Measurements from ENCODE around the gene PRPF19. TPM values are rescaled to one million over a fixed set of nuclear protein-coding genes. Genes with fewer than 3 reads are reported as not detected.
A peak's percentile ranks its signal among the peaks of the same experiment; 100 is the strongest.

Gene PRPF19
- total RNA-seq, 4 donors from 2014 or later: 35.7 to 63.0 (median 57.1) TPM

DNA sequence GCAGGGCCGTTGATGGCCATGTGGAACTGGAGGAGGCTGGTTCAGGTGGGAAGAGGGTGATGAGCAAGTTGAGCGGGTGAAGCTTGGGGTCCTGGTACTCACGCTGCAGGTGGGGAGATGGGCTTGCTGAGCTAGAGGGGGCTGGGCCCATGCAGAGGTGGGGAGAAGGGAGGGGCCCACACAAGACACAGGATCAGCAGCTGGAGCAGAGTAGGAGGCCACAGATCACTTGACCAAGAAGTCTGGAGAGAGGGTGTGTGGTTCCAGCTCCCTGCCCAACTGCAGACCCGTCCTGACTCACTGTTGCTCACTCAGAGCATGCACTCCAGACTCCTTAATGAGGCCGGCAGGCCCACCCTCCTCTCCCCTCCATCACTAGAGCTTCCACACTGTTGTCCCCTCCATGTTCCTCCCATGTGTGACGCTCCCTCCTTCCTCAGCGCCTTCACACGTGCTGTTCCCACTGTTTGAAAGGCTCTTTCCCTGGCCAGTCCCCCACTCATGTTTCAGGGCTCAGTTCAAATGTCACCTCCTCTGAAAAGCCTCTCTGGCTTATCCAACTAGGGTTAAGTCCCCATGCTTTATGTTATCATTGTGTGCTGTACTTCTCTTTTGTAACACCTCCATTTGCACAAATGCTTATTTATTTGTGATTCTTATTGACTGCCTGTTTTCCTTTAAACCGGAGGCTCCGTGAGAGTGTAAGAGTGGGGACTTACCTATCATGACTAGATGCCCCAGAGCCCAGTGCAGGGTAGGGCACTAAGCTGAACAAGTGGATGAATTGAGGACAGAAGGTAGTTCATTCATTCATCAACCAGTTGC, 62.1 kb downstream of the PRPF19 start:
- no peaks in the 10 kb centered on the region for H3K9me3 ChIP-seq
- no peak overlapping the region for H3K27ac ChIP-seq (replicated peaks in 1 of 4)
- no peak for DNase-seq (ENCODE audit: extremely low spot score)
- intact Hi-C loops (cut with DNase I): loop anchor here (5.0 kb wide), 1 partner anchor 283 kb away; no protein-coding TSS in a partner anchor
- H3K4me1 ChIP-seq: peaks cover 40 to 54% (median 47%) of the 10 kb centered on the region in 4 donors
- H3K4me3 ChIP-seq: peak overlapping the region; percentile 68 to 92 (median 81)
- TF ChIP-seq POLR2A (IDR thresholded peaks at IDR 0.05; ENCODE audit: low read depth) (no peak), POLR2AphosphoS5 (IDR thresholded peaks at IDR 0.05) (no peak), EP300 (IDR thresholded peaks at IDR 0.05) (no peak)
- TF ChIP-seq, protein P1, sequence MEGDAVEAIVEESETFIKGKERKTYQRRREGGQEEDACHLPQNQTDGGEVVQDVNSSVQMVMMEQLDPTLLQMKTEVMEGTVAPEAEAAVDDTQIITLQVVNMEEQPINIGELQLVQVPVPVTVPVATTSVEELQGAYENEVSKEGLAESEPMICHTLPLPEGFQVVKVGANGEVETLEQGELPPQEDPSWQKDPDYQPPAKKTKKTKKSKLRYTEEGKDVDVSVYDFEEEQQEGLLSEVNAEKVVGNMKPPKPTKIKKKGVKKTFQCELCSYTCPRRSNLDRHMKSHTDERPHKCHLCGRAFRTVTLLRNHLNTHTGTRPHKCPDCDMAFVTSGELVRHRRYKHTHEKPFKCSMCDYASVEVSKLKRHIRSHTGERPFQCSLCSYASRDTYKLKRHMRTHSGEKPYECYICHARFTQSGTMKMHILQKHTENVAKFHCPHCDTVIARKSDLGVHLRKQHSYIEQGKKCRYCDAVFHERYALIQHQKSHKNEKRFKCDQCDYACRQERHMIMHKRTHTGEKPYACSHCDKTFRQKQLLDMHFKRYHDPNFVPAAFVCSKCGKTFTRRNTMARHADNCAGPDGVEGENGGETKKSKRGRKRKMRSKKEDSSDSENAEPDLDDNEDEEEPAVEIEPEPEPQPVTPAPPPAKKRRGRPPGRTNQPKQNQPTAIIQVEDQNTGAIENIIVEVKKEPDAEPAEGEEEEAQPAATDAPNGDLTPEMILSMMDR (IDR thresholded peaks at IDR 0.05): no peak
- H3K36me3 ChIP-seq: peaks cover 10 to 30% (median 23%) of the 10 kb centered on the region in 4 donors
- H3K27me3 ChIP-seq: no peaks in the 10 kb centered on the region
- 70% methylated on average over 10 of the region's 10 CpGs for WGBS

DNA sequence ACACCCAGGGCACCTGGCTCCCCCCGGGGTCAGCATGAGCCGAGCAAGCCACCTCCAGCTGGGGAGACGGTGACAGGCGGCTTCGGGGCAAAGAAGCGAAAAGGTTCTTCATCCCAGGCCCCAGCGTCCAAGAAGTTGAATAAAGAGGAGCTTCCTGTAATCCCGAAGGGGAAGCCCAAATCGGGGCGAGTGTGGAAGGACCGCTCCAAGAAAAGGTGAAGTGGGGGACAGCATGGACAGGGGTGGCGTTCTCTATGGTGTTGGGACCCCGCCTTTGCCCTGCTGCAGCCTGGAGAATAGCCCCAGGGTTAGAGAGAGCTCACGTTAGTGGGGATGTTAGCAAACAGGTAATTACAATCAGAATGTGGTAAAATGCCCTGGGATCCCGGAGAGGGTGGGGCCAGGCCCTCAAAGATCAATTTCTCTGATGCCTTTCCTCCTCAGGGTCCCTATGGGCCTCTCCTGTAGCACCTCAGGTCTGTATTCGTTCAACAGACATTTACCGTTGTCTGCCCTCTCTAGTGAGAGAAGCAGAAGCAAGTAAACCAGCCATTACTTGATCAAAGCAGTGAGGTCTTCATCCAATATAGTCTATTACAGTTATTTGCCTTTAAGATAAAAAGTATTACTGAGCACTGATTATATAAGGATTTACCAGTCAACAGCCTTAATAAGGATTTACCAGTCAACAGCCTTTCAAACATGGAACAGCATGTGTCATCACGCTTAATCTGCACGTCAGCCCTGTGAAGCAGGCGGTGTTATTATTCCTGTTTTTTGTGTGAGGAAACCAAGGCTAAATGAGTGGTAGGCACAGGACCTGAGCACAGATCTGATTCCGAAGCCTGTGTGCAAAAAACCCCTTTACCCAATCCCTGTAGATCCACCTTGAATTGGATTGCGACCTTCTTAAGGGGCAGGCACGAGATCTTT, 63.5 kb downstream of the PRPF19 start:
- WGBS: 21% methylated on average over 19 of the region's 23 CpGs
- Histone ChIP-seq H3K36me3 (peaks cover 9 to 17% (median 10%) of the 10 kb centered on the region in 4 donors), H3K27ac (replicated peaks in 1 of 4) (peak overlapping the region; percentile 69 to 76 (median 70)), H3K27me3 (no peaks in the 10 kb centered on the region), H3K4me1 (peaks cover 40 to 54% (median 47%) of the 10 kb centered on the region in 4 donors), H3K9me3 (no peaks in the 10 kb centered on the region), H3K4me3 (peak overlapping the region; percentile 68 to 92 (median 81))
- intact Hi-C loops (cut with DNase I): loop anchor here (5.0 kb wide), 1 partner anchor 284 kb away; no protein-coding TSS in a partner anchor
- DNase-seq (ENCODE audit: extremely low spot score): no peak
- TF ChIP-seq EP300 (IDR thresholded peaks at IDR 0.05): no peak
- no peak for TF ChIP-seq POLR2AphosphoS5 (IDR thresholded peaks at IDR 0.05)
- TF ChIP-seq, protein P1 (IDR thresholded peaks at IDR 0.05): no peak
- TF ChIP-seq POLR2A (IDR thresholded peaks at IDR 0.05; ENCODE audit: low read depth): no peak

DNA sequence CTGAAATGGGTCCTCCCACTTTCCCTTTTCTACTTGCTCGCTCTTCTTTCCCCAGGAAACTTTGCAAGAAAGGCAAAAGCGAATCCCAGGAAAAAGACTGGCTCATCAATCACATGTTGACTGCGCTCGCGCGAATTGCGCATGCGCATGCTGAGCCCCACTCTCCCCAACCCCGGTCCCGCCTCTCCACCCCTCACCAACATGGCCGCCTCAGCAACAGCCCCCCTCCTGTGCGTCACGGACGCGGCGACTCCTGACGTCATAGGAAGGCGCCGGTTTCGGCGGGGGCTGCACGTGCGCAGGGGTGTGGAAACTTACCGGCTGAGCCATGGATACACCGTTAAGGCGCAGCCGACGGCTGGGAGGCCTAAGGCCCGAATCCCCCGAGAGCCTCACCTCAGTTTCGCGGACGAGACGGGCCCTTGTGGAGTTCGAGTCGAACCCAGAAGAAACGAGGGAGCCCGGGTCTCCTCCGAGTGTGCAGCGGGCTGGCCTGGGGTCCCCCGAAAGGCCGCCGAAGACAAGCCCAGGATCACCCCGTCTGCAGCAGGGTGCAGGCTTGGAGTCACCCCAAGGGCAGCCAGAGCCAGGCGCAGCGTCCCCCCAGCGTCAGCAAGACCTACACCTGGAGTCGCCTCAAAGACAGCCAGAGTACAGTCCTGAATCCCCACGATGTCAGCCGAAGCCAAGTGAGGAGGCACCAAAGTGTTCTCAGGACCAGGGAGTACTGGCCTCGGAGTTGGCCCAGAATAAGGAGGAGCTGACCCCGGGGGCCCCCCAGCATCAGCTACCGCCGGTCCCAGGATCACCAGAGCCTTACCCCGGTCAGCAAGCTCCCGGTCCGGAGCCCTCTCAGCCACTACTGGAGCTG, 64.4 kb downstream of the PRPF19 start, which contains the start of gene CCDC86:
TSS of gene CCDC86 (plus strand) at position 317 of the 871 bp plus-strand sequence. CDS start at position 329, 12 bp downstream.
- TF ChIP-seq, protein P1 (IDR thresholded peaks at IDR 0.05): peak in 1 of 3 experiments; percentile 40
- TF ChIP-seq EP300 (IDR thresholded peaks at IDR 0.05) (no peak), POLR2A (IDR thresholded peaks at IDR 0.05; ENCODE audit: low read depth) (no peak), POLR2AphosphoS5 (IDR thresholded peaks at IDR 0.05) (peak; percentile 81 to 96)
- H3K27me3 ChIP-seq: no peaks in the 10 kb centered on the region
- 0% methylated on average over 14 of the region's 57 CpGs for WGBS
- intact Hi-C loops (cut with DNase I): loop anchor here (5.0 kb wide), 1 partner anchor 285 kb away; no protein-coding TSS in a partner anchor
- peak within 1 kb of the TSS; percentile 69 to 76 (median 70) for H3K27ac ChIP-seq (replicated peaks in 1 of 4)
- peak; percentile 100 for DNase-seq (ENCODE audit: extremely low spot score)
- peaks cover under 1 to 8% (median 1%) of the 10 kb centered on the region in 4 donors for H3K36me3 ChIP-seq
- H3K4me1 ChIP-seq: peaks cover 40 to 54% (median 47%) of the 10 kb centered on the region in 4 donors
- no peaks in the 10 kb centered on the region for H3K9me3 ChIP-seq
- peak within 1 kb of the TSS; percentile 68 to 92 (median 81) for H3K4me3 ChIP-seq

Other genes with a start within 250 kb of the PRPF19 start
- not detected for gene MS4A8, start 207.0 kb downstream of the PRPF19 start, total RNA-seq
- gene MS4A18, start 181.9 kb downstream of the PRPF19 start, total RNA-seq: not detected
- gene MS4A15, start 149.7 kb downstream of the PRPF19 start, total RNA-seq: under 1 TPM in 2 of 4 donors, not detected in 2; 0.40 to 0.52 TPM
- not detected for gene MS4A10, start 121.3 kb downstream of the PRPF19 start, total RNA-seq
- gene CCDC86, start 64.5 kb downstream of the PRPF19 start, total RNA-seq: 10 to 100 TPM; 11.6 to 29.5 (median 21.8) TPM
- gene PTGDR2, start 50.6 kb downstream of the PRPF19 start, total RNA-seq: 1 to 10 TPM in 3 of 4 donors, under 1 TPM in 1; 0.33 to 2.9 (median 1.8) TPM
- gene ZP1, start 39.0 kb downstream of the PRPF19 start, total RNA-seq: under 1 TPM in 1 of 4 donors, not detected in 3; 0.26 TPM
- 100 to 1,000 TPM; 106 to 186 (median 138) TPM for gene TMEM109, start 7.6 kb upstream of the PRPF19 start, total RNA-seq
- 1 to 10 TPM; 2.9 to 9.3 (median 6.8) TPM for gene TMEM132A, start 17.9 kb upstream of the PRPF19 start, total RNA-seq
- 10 to 100 TPM; 24.1 to 61.0 (median 29.9) TPM for gene SLC15A3, start 45.6 kb upstream of the PRPF19 start, total RNA-seq
- 1 to 10 TPM in 2 of 4 donors, under 1 TPM in 1, not detected in 1; 0.32 to 2.2 (median 1.3) TPM for gene CD6, start 65.1 kb upstream of the PRPF19 start, total RNA-seq
- gene CD5, start 195.9 kb upstream of the PRPF19 start, total RNA-seq: 1 to 10 TPM in 1 of 4 donors, under 1 TPM in 3; 0.11 to 1.3 (median 0.34) TPM

Data from esophagus muscularis mucosa (tissue), 4 donors.